DOHH2 (cell line): ENCODE data around the gene RAX2.
A peak's percentile ranks its signal among the peaks of the same experiment; 100 is the strongest.

Source experiments
- H3F3A ChIP-seq: fragments of 200-600 bp; sonication (generic), shearing (Covaris generic); 2 replicates; pipeline ENCODE4 v1.6.0; 2016; ENCODE audit warnings: antibody characterized with exemption, mild to moderate bottlenecking; ENCODE audit not compliant: control insufficient read depth, insufficient read depth
- H3K27ac ChIP-seq: fragments of 200-600 bp; sonication (generic); 2 replicates; pipeline ENCODE4 v1.5.1; 2014; ENCODE audit warnings: low read depth, mild to moderate bottlenecking, low read length, moderate library complexity
- H3K27me3 ChIP-seq: fragments of 200-600 bp; sonication (generic); 2 replicates; pipeline ENCODE4 v1.6.1; 2014; ENCODE audit warnings: mild to moderate bottlenecking, low read length, mixed read lengths; ENCODE audit not compliant: control insufficient read depth
- H3K36me3 ChIP-seq: fragments of 200-600 bp; sonication (generic); 2 replicates; pipeline ENCODE4 v1.6.1; 2014; ENCODE audit warnings: mild to moderate bottlenecking, low read length, moderate library complexity, mixed read lengths; ENCODE audit not compliant: control insufficient read depth
- H3K4me1 ChIP-seq: fragments of 200-600 bp; sonication (generic); 2 replicates; pipeline ENCODE4 v1.6.1; 2014; ENCODE audit warnings: mild to moderate bottlenecking, low read length, mixed read lengths; ENCODE audit not compliant: control insufficient read depth
- H3K4me2 ChIP-seq: fragments of 200-600 bp; sonication (generic); 2 replicates; pipeline ENCODE4 v1.6.0; 2014; ENCODE audit warnings: mild to moderate bottlenecking, low read length, moderate library complexity
- H3K4me3 ChIP-seq: fragments of 200-600 bp; sonication (generic); 2 replicates; pipeline ENCODE4 v1.5.1; 2014; ENCODE audit warnings: mild to moderate bottlenecking, low read length, mixed read lengths
- H3K79me2 ChIP-seq: fragments of 200-600 bp; sonication (generic); 2 replicates; pipeline ENCODE4 v1.6.1; 2014; ENCODE audit warnings: mild to moderate bottlenecking, low read length, mixed read lengths; ENCODE audit not compliant: control insufficient read depth
- H3K9me2 ChIP-seq: fragments of 200-600 bp; sonication (generic); replicated peaks from 2 replicates; pipeline ENCODE4 v1.6.1; 2014; ENCODE audit warnings: mild to moderate bottlenecking, low read length, mixed read lengths; ENCODE audit not compliant: control insufficient read depth
- H3K9me3 ChIP-seq: fragments of 200-600 bp; sonication (generic); 2 replicates; pipeline ENCODE4 v1.6.1; 2014; ENCODE audit warnings: antibody characterized with exemption, low read length, mixed read lengths; ENCODE audit not compliant: control insufficient read depth, insufficient read depth
- H4K20me1 ChIP-seq: fragments of 200-600 bp; sonication (generic); 2 replicates; pipeline ENCODE4 v1.6.0; 2014; ENCODE audit warnings: low read depth, mild to moderate bottlenecking, antibody characterized with exemption, low read length, moderate library complexity; ENCODE audit not compliant: control insufficient read depth, insufficient read depth
- EZH2phosphoT487 ChIP-seq: fragments of 200-600 bp; sonication (generic); IDR thresholded peaks from 2 replicates; pipeline ENCODE4 v1.6.1; 2017; ENCODE audit warnings: borderline replicate concordance, mild to moderate bottlenecking, antibody characterized with exemption, low read length, moderate library complexity, mixed read lengths
- TF ChIP-seq, protein P1 (sequence below): fragments of 200-600 bp; sonication (generic); IDR thresholded peaks from one replicate; pipeline ENCODE4 v1.5.1; 2014; ENCODE audit warnings: antibody characterized with exemption, mild to moderate bottlenecking, low read depth, low read length; ENCODE audit not compliant: poor library complexity, severe bottlenecking

The RAX2 gene

DNA sequence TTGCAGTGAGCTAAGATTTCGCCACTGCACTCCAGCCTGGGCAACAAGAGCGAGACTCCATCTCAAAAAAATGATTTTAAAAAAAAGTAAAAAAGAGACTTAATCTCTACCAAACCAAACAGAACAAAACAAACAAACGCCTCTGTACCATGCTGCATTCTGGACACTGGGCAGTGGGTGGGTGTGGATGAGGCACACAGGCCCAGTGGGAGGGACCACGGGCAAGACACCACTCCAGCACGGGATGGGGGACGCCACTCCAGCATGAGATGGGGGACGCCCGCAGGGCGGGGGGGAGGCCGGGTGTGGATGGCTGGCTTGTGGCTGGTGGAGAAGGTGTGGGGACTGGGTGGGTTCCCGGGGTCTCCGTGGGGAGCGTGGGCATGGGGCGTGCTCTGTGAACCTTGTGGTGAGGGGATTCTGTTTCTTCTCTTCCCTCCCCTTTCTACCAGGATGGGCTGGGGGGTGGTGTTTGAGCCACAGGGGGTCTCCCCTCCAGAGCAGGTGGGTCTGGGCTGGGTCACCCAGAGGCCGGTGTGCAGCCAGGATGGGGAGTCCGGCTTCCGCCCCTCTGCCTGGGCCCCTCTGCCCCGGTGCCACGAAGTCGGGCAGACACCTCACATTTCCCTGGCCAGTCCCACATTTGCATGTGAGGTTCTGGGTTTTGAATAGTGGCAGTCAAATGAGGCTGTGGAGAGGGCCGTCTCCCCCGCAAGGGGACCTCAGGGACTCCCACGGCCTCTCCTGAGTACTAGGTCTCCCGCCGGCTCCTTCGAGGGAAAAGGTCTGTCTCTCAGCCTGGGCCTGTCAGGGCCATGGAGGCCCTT lies 38.1 kb upstream of the RAX2 start:
- H3K4me3 ChIP-seq = no peak overlapping the region
- TF ChIP-seq, protein P1, sequence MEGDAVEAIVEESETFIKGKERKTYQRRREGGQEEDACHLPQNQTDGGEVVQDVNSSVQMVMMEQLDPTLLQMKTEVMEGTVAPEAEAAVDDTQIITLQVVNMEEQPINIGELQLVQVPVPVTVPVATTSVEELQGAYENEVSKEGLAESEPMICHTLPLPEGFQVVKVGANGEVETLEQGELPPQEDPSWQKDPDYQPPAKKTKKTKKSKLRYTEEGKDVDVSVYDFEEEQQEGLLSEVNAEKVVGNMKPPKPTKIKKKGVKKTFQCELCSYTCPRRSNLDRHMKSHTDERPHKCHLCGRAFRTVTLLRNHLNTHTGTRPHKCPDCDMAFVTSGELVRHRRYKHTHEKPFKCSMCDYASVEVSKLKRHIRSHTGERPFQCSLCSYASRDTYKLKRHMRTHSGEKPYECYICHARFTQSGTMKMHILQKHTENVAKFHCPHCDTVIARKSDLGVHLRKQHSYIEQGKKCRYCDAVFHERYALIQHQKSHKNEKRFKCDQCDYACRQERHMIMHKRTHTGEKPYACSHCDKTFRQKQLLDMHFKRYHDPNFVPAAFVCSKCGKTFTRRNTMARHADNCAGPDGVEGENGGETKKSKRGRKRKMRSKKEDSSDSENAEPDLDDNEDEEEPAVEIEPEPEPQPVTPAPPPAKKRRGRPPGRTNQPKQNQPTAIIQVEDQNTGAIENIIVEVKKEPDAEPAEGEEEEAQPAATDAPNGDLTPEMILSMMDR = no peak
- no peak for TF ChIP-seq EZH2phosphoT487
- H3K79me2 ChIP-seq = no peaks in the 10 kb centered on the region
- H3K36me3 ChIP-seq = no peaks in the 10 kb centered on the region
- peaks cover 31% of the 10 kb centered on the region for H3K4me1 ChIP-seq
- H3K9me3 ChIP-seq = peaks cover 4% of the 10 kb centered on the region; the same call in 1 of the 2 replicates
- H3K27ac ChIP-seq = no peak overlapping the region
- H3F3A ChIP-seq = no peaks in the 10 kb centered on the region; the same call in 1 of the 2 replicates
- H3K9me2 ChIP-seq = no peaks in the 10 kb centered on the region
- peak overlapping the region; percentile 46 for H3K4me2 ChIP-seq
- no peaks in the 10 kb centered on the region for H4K20me1 ChIP-seq
- peaks cover 15% of the 10 kb centered on the region for H3K27me3 ChIP-seq

DNA sequence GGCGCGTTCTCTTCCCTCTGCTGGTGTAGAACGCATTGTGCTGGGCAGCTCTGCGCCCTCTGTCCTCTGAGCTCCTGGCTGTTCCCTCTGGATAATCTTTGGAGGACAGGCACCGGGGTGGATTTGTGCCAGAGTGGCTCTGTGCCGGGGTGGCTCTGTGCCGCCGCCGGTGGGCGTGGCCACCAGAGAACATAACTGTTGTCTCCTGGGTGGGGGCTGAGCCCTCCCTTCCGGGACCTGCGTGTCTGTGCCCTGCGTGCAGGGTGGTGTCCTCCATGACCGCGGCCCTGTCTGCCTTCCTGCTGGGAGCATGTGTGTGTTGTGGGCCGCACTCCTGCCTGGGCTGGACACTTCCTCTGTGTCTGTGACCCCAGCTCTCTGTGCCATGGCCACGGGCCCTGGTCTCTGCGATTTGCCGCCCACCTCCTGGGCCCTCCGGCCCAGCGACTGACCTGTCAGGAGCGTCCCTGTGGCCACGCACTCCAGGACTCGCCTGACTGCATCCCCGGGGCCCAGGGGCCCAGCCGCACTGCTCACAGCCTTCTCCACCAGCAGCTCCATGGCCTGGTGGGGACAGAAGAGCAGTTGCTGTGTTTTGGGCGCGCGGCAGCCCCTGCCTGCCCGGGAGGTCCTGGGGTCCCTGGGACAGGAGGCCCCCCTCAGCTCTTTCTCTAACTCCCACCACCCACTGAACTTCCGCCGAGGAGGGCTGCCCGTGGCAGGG lies 36.6 kb upstream of the RAX2 start:
- H3K27me3 ChIP-seq = peaks cover 15% of the 10 kb centered on the region
- no peaks in the 10 kb centered on the region; the same call in 1 of the 2 replicates for H3F3A ChIP-seq
- no peak for TF ChIP-seq EZH2phosphoT487
- TF ChIP-seq, protein P1 = no peak
- no peak overlapping the region for H3K27ac ChIP-seq
- H3K9me3 ChIP-seq = peaks cover 4% of the 10 kb centered on the region; the same call in 1 of the 2 replicates
- H3K4me3 ChIP-seq = no peak overlapping the region
- H3K4me2 ChIP-seq = no peak overlapping the region
- peaks cover 31% of the 10 kb centered on the region for H3K4me1 ChIP-seq
- H3K9me2 ChIP-seq = no peaks in the 10 kb centered on the region
- no peaks in the 10 kb centered on the region for H3K36me3 ChIP-seq
- H4K20me1 ChIP-seq = no peaks in the 10 kb centered on the region
- H3K79me2 ChIP-seq = no peaks in the 10 kb centered on the region

- TF ChIP-seq EZH2phosphoT487 = no peak
- TF ChIP-seq, protein P1 = no peak
- no peak overlapping the region for H3K4me2 ChIP-seq
- H3K27ac ChIP-seq = no peak overlapping the region
These were observed 35.7 kb upstream of the RAX2 start for GRCh38 chr19:3807574-3808354.

More at GRCh38 chr19:3807574-3808354, 35.7 kb upstream of the RAX2 start:
- Histone ChIP-seq H3K79me2 (no peaks in the 10 kb centered on the region), H3K4me3 (no peak overlapping the region), H3K27me3 (peaks cover 15% of the 10 kb centered on the region), H3K9me2 (no peaks in the 10 kb centered on the region), H3K9me3 (peaks cover 4% of the 10 kb centered on the region; the same call in 1 of the 2 replicates), H3F3A (no peaks in the 10 kb centered on the region; the same call in 1 of the 2 replicates), H4K20me1 (no peaks in the 10 kb centered on the region), H3K36me3 (no peaks in the 10 kb centered on the region), H3K4me1 (peaks cover 26% of the 10 kb centered on the region)
